Loucy (cell line): ENCODE measurements around the gene SOS1.

Source experiments
- H2AFZ ChIP-seq: fragments of 200-600 bp; sonication (generic); 2 replicates; pipeline ENCODE4 v1.6.0; 2016; ENCODE audit warnings: antibody characterized with exemption, mild to moderate bottlenecking, low read length, moderate library complexity
- H3F3A ChIP-seq: fragments of 200-600 bp; 2 replicates; pipeline ENCODE4 v1.6.0; 2016; ENCODE audit warnings: antibody characterized with exemption, low read depth, mild to moderate bottlenecking
- H3K27me3 ChIP-seq: fragments of 200-600 bp; sonication (generic); 2 replicates; pipeline ENCODE4 v1.6.1; 2014; ENCODE audit warnings: low read length, mild to moderate bottlenecking; ENCODE audit not compliant: insufficient read depth, poor library complexity, severe bottlenecking
- H3K36me3 ChIP-seq: fragments of 200-600 bp; sonication (generic); 2 replicates; pipeline ENCODE4 v1.6.1; 2016; ENCODE audit warnings: low read length; ENCODE audit not compliant: insufficient read depth
- H3K4me1 ChIP-seq: fragments of 200-600 bp; sonication (generic); 2 replicates; pipeline ENCODE4 v1.5.1; 2014; ENCODE audit warnings: low read length, mild to moderate bottlenecking; ENCODE audit not compliant: insufficient read depth, poor library complexity, severe bottlenecking
- H3K4me2 ChIP-seq: fragments of 200-600 bp; sonication (generic); 2 replicates; pipeline ENCODE4 v1.6.0; 2014; ENCODE audit warnings: antibody characterized with exemption, low read length, low read depth, mild to moderate bottlenecking; ENCODE audit not compliant: poor library complexity, severe bottlenecking
- H3K4me3 ChIP-seq: fragments of 200-600 bp; sonication (generic); 2 replicates; pipeline ENCODE4 v1.5.1; 2014; ENCODE audit warnings: low read length, mild to moderate bottlenecking, mixed read lengths; ENCODE audit not compliant: poor library complexity, severe bottlenecking
- H3K79me2 ChIP-seq: fragments of 200-600 bp; sonication (generic); 2 replicates; pipeline ENCODE4 v1.6.1; 2014; ENCODE audit warnings: low read length; ENCODE audit not compliant: insufficient read depth
- H3K9ac ChIP-seq: fragments of 200-600 bp; sonication (generic); 2 replicates; pipeline ENCODE4 v1.6.0; 2014; ENCODE audit warnings: mild to moderate bottlenecking, low read depth, low read length, moderate library complexity; ENCODE audit not compliant: poor library complexity, severe bottlenecking
- H3K9me2 ChIP-seq: fragments of 200-600 bp; sonication (generic); replicated peaks from 2 replicates; pipeline ENCODE4 v1.6.1; 2016; ENCODE audit warnings: low read depth, low read length, mixed read lengths
- H3K9me3 ChIP-seq: fragments of 200-600 bp; sonication (generic); 2 replicates; pipeline ENCODE4 v1.6.1; 2014; ENCODE audit warnings: mild to moderate bottlenecking, antibody characterized with exemption, low read length, low read depth; ENCODE audit not compliant: insufficient read depth
- H4K20me1 ChIP-seq: fragments of 200-600 bp; sonication (generic); 2 replicates; pipeline ENCODE4 v1.6.0; 2014; ENCODE audit warnings: antibody characterized with exemption, low read length, mild to moderate bottlenecking; ENCODE audit not compliant: insufficient read depth, poor library complexity, severe bottlenecking
- CTCF ChIP-seq: fragments of 200-600 bp; sonication (generic); conservative IDR thresholded peaks from 2 replicates; pipeline ENCODE4 v1.5.1; 2014; ENCODE audit warnings: mild to moderate bottlenecking, antibody characterized with exemption, low read length
- EZH2phosphoT487 ChIP-seq: fragments of 200-600 bp; IDR thresholded peaks from 2 replicates; pipeline ENCODE4 v1.6.1; 2018; ENCODE audit warnings: antibody characterized with exemption, mild to moderate bottlenecking, moderate library complexity, borderline replicate concordance

Gene SOS1

GRCh38 chr2:39124000-39124745 lies 3.3 kb upstream of the SOS1 start:
- H3K4me1 ChIP-seq, result peaks cover 37% of the 10 kb centered on the region
- H3K36me3 ChIP-seq, result no peaks in the 10 kb centered on the region

GRCh38 chr2:39123436-39123999 lies 2.7 kb upstream of the SOS1 start:
- TF ChIP-seq EZH2phosphoT487 (no peak), CTCF (no peak)
- H3K79me2 ChIP-seq, result peaks cover 37% of the 10 kb centered on the region

More at GRCh38 chr2:39124000-39124745, 3.3 kb upstream of the SOS1 start:
- H3K9me3 ChIP-seq, result no peaks in the 10 kb centered on the region
- H4K20me1 ChIP-seq, result peaks cover 10% of the 10 kb centered on the region
- H3K27me3 ChIP-seq, result no peaks in the 10 kb centered on the region
- peaks cover 30% of the 10 kb centered on the region for H3K79me2 ChIP-seq
- TF ChIP-seq CTCF (peak; percentile 65), EZH2phosphoT487 (no peak)
- peak overlapping the region; percentile 92 for H3K9ac ChIP-seq
- 0 out of 2 replicates have a peak, but pooled peaks cover 2% of the 10 kb centered on the region for H3F3A ChIP-seq
- H3K4me2 ChIP-seq, result peak overlapping the region; percentile 88
- H3K9me2 ChIP-seq, result no peaks in the 10 kb centered on the region
- peak overlapping the region; percentile 86 for H3K4me3 ChIP-seq
- H2AFZ ChIP-seq, result peak overlapping the region; percentile 96

GRCh38 chr2:39121523-39122063 lies 742 bp upstream of the SOS1 start:
- TF ChIP-seq CTCF (no peak), EZH2phosphoT487 (no peak)
- peaks cover 56% of the 10 kb centered on the region for H3K79me2 ChIP-seq
- peak overlapping the region; percentile 80 for H3K4me2 ChIP-seq
- H3K36me3 ChIP-seq, result no peaks in the 10 kb centered on the region
- H3F3A ChIP-seq, result no peaks in the 10 kb centered on the region
- no peaks in the 10 kb centered on the region for H3K27me3 ChIP-seq
- H3K9me3 ChIP-seq, result no peaks in the 10 kb centered on the region
- peak overlapping the region; percentile 74 for H2AFZ ChIP-seq
- H3K9ac ChIP-seq, result peak overlapping the region; percentile 81
- H3K4me1 ChIP-seq, result peaks cover 46% of the 10 kb centered on the region
- no peaks in the 10 kb centered on the region for H3K9me2 ChIP-seq
- H3K4me3 ChIP-seq, result peak overlapping the region; percentile 80
- H4K20me1 ChIP-seq, result peaks cover 33% of the 10 kb centered on the region

More at GRCh38 chr2:39123436-39123999, 2.7 kb upstream of the SOS1 start:
- Histone ChIP-seq H3F3A (0 out of 2 replicates have a peak, but pooled peaks cover 2% of the 10 kb centered on the region), H3K4me2 (peak overlapping the region; percentile 83), H3K9me2 (no peaks in the 10 kb centered on the region), H3K9me3 (no peaks in the 10 kb centered on the region), H2AFZ (peak overlapping the region; percentile 81), H3K36me3 (no peaks in the 10 kb centered on the region), H4K20me1 (peaks cover 16% of the 10 kb centered on the region), H3K27me3 (no peaks in the 10 kb centered on the region), H3K9ac (peak overlapping the region; percentile 88), H3K4me1 (peaks cover 42% of the 10 kb centered on the region), H3K4me3 (peak overlapping the region; percentile 81)
